H1 (cell line): Measurements from ENCODE around the gene CBLL1. TPM values are rescaled to one million over a fixed set of nuclear protein-coding genes. Genes with fewer than 3 reads are reported as not detected.

Experiments
- CTCF ChIA-PET: fragments of 300-600 bp; sonication (Branson Sonifier 250); formaldehyde crosslinking; loops from one replicate; lab custom pipeline; 2021; ENCODE audit not compliant: partially characterized antibody; lab: Charles Lee
- POLR2A ChIA-PET: fragments of 300-600 bp; sonication (Branson Sonifier 250); formaldehyde crosslinking; loops from one replicate; lab custom pipeline; 2021; ENCODE audit warnings: inconsistent platforms; ENCODE audit not compliant: partially characterized antibody; lab: Charles Lee
- DNase-seq, 2 experiments: peaks; one replicate each; pipeline versions ENCODE4 v3.0.0 to v3.0.0-alpha.2; 2010 to 2022; ENCODE audit warnings: low spot score in 2 of 2, low read depth in 1 of 2, mixed read lengths in 1 of 2
- FAIRE-seq: peaks from 2 replicates; lab custom pipeline; 2011; peaks lifted over from hg19 to GRCh38; lab: Jason Lieb, UNC
- H2AFZ ChIP-seq: 2 replicates; pipeline ENCODE4 v1.8.1; 2012; ENCODE audit warnings: low read length, inconsistent platforms
- H2AK5ac ChIP-seq: 2 replicates; pipeline ENCODE4 v1.6.1; 2013; ENCODE audit warnings: low read depth, low read length
- H2BK120ac ChIP-seq: replicated peaks from 2 replicates; pipeline ENCODE3; 2013; ENCODE audit warnings: low read depth, low read length, inconsistent platforms
- H2BK12ac ChIP-seq: 2 replicates; pipeline ENCODE4 v1.6.1; 2013; ENCODE audit warnings: low read depth, low read length
- H2BK15ac ChIP-seq: 2 replicates; pipeline ENCODE4 v1.6.1; 2013; ENCODE audit warnings: low read length
- H2BK20ac ChIP-seq: 2 replicates; pipeline ENCODE4 v1.6.1; 2013; ENCODE audit warnings: low read length
- H2BK5ac ChIP-seq: 2 replicates; pipeline ENCODE4 v1.6.1; 2013; ENCODE audit warnings: low read depth, low read length
- H3K14ac ChIP-seq: 2 replicates; pipeline ENCODE4 v1.6.1; 2013; ENCODE audit warnings: inconsistent platforms; ENCODE audit not compliant: insufficient read length
- H3K18ac ChIP-seq: 2 replicates; pipeline ENCODE4 v1.6.1; 2013; ENCODE audit warnings: low read length; ENCODE audit errors: extremely low read depth
- H3K23ac ChIP-seq: 2 replicates; pipeline ENCODE4 v1.6.1; 2013; ENCODE audit warnings: inconsistent platforms; ENCODE audit not compliant: insufficient read length
- H3K23me2 ChIP-seq: 2 replicates; pipeline ENCODE4 v1.6.1; 2013; ENCODE audit warnings: low read depth, low read length
- H3K27ac ChIP-seq: 2 replicates; pipeline ENCODE4 v1.6.1; 2011; ENCODE audit warnings: low read depth, low read length, inconsistent platforms
- H3K27me3 ChIP-seq, 4 experiments: replicated peaks in 1 of 4; 1 replicate in 1 of 4; 2 replicates in 3 of 4; pipeline versions ENCODE4 v1.6.1 to v1.8.1; 2011 to 2013; ENCODE audit warnings: low read length in 3 of 4, mild to moderate bottlenecking in 3 of 4, inconsistent platforms in 2 of 4, mixed read lengths in 2 of 4, moderate library complexity in 1 of 4; ENCODE audit not compliant: control insufficient read depth in 3 of 4, insufficient read depth in 3 of 4; ENCODE audit errors: extremely low read depth in 1 of 4
- H3K36me3 ChIP-seq, 4 experiments: 2 replicates each; pipeline versions ENCODE4 v1.6.1 to v1.8.1; 2011 to 2013; ENCODE audit warnings: mild to moderate bottlenecking in 4 of 4, low read length in 3 of 4, moderate library complexity in 2 of 4, control low read depth in 1 of 4, inconsistent platforms in 1 of 4; ENCODE audit not compliant: insufficient read depth in 4 of 4, control insufficient read depth in 2 of 4
- H3K4ac ChIP-seq: replicated peaks from 2 replicates; pipeline ENCODE3; 2013; ENCODE audit warnings: low read length, low read depth, mixed read lengths, inconsistent platforms; ENCODE audit not compliant: insufficient read length
- H3K4me1 ChIP-seq, 4 experiments: replicated peaks in 1 of 4; 1 replicate in 1 of 4; 2 replicates in 3 of 4; pipeline versions ENCODE4 v1.6.1 to v1.8.1; 2011 to 2013; ENCODE audit warnings: low read length in 3 of 4, inconsistent platforms in 2 of 4, mixed read lengths in 1 of 4; ENCODE audit not compliant: insufficient read depth in 4 of 4, control insufficient read depth in 3 of 4
- H3K4me2 ChIP-seq, 2 experiments: 2 replicates each; pipeline versions ENCODE4 v1.6.1 to v1.8.1; 2011 to 2013; ENCODE audit warnings: low read depth in 2 of 2, low read length in 2 of 2, control low read depth in 1 of 2, inconsistent platforms in 1 of 2, mild to moderate bottlenecking in 1 of 2; ENCODE audit not compliant: insufficient read depth in 1 of 2
- H3K4me3 ChIP-seq, 4 experiments: fragments of 200-600, 300-600 bp in 1 of 4; sonication (generic), shearing (Covaris generic), sonication (Bioruptor Twin) in 1 of 4; 2 replicates each; pipeline versions ENCODE4 v1.5.1 to v1.8.1; 2011 to 2016; ENCODE audit warnings: low read length in 4 of 4, low read depth in 3 of 4, control low read depth in 2 of 4, inconsistent platforms in 2 of 4, mild to moderate bottlenecking in 2 of 4, mixed read lengths in 1 of 4, moderate library complexity in 1 of 4; ENCODE audit not compliant: insufficient read depth in 2 of 4; ENCODE audit errors: extremely low read depth in 1 of 4
- H3K56ac ChIP-seq: replicated peaks from 2 replicates; pipeline ENCODE3; 2013; ENCODE audit warnings: low read depth, mild to moderate bottlenecking, mixed read lengths, low read length, inconsistent platforms; ENCODE audit not compliant: insufficient read length
- H3K79me1 ChIP-seq: 2 replicates; pipeline ENCODE4 v1.6.1; 2013; ENCODE audit warnings: low read depth, low read length, control low read depth
- H3K79me2 ChIP-seq, 2 experiments: 2 replicates each; pipeline versions ENCODE4 v1.6.1 to v1.8.1; 2012 to 2013; ENCODE audit warnings: low read length in 2 of 2, mild to moderate bottlenecking in 2 of 2, inconsistent platforms in 1 of 2; ENCODE audit not compliant: insufficient read depth in 2 of 2, control insufficient read depth in 1 of 2
- H3K9ac ChIP-seq, 4 experiments: replicated peaks in 1 of 4; 1 replicate in 1 of 4; 2 replicates in 3 of 4; pipeline versions ENCODE4 v1.6.1 to v1.8.1; 2011 to 2013; ENCODE audit warnings: low read depth in 3 of 4, low read length in 3 of 4, control low read depth in 2 of 4, mild to moderate bottlenecking in 2 of 4, moderate library complexity in 2 of 4, inconsistent platforms in 1 of 4; ENCODE audit errors: extremely low read depth in 1 of 4
- H3K9me3 ChIP-seq, 2 experiments: 2 replicates each; pipeline versions ENCODE4 v1.6.1 to v1.8.1; 2012 to 2013; ENCODE audit warnings: mild to moderate bottlenecking in 2 of 2, moderate library complexity in 2 of 2, control low read depth in 1 of 2, inconsistent platforms in 1 of 2, low read depth in 1 of 2, low read length in 1 of 2, mixed read lengths in 1 of 2; ENCODE audit not compliant: insufficient read depth in 2 of 2
- H4K20me1 ChIP-seq, 2 experiments: replicated peaks in 1 of 2; 2 replicates each; pipeline versions ENCODE3 to v1.8.1; 2011 to 2013; ENCODE audit warnings: inconsistent platforms in 2 of 2, low read length in 2 of 2, mild to moderate bottlenecking in 1 of 2; ENCODE audit not compliant: insufficient read depth in 2 of 2, control insufficient read depth in 1 of 2
- H4K5ac ChIP-seq: 2 replicates; pipeline ENCODE4 v1.6.1; 2013; ENCODE audit warnings: low read length, low read depth, mixed read lengths, inconsistent platforms; ENCODE audit not compliant: insufficient read length
- H4K8ac ChIP-seq: 2 replicates; pipeline ENCODE4 v1.8.0; 2013; ENCODE audit warnings: mild to moderate bottlenecking, moderate library complexity, low read length, inconsistent platforms; ENCODE audit not compliant: insufficient read depth; ENCODE audit errors: extremely low read depth
- H4K91ac ChIP-seq: replicated peaks from 2 replicates; pipeline ENCODE3; 2013; ENCODE audit warnings: low read length, mixed read lengths, inconsistent platforms; ENCODE audit not compliant: insufficient read length
- ATF2 ChIP-seq: IDR thresholded peaks from 2 replicates; pipeline ENCODE4 v1.6.1; 2012; ENCODE audit warnings: low read length, inconsistent platforms
- CTBP2 ChIP-seq: IDR thresholded peaks from 2 replicates; pipeline ENCODE4 v1.7.0; 2011; ENCODE audit warnings: borderline replicate concordance, mild to moderate bottlenecking, moderate library complexity, mixed read lengths, low read length; ENCODE audit not compliant: insufficient read depth, insufficient read length
- HDAC6 ChIP-seq: IDR thresholded peaks from one replicate; pipeline ENCODE4 v1.7.1; 2012; ENCODE audit warnings: low read depth, mild to moderate bottlenecking, inconsistent platforms, low read length, moderate library complexity
- RBBP5 ChIP-seq: IDR thresholded peaks from 2 replicates; pipeline ENCODE4 v1.7.1; 2012; ENCODE audit warnings: low read depth, mild to moderate bottlenecking, inconsistent platforms, low read length, moderate library complexity, borderline replicate concordance
- SIRT6 ChIP-seq: IDR thresholded peaks from one replicate; pipeline ENCODE4 v1.7.1; 2012; ENCODE audit warnings: low read length, inconsistent platforms
- SP4 ChIP-seq: IDR thresholded peaks from 2 replicates; pipeline ENCODE4 v1.6.1; 2012; ENCODE audit warnings: low read length, inconsistent platforms
- WGBS, 2 experiments: shearing (Covaris generic) in 1 of 2; methylation state at CpG; one replicate each; pipeline versions ENCODE4 v1.1.6 to v1.1.7; 2013 to 2015; ENCODE audit warnings: low lambda C conversion rate in 2 of 2, mixed read lengths in 2 of 2, inconsistent platforms in 1 of 2, low coverage in 1 of 2, missing lambda C conversion rate in 1 of 2; ENCODE audit not compliant: insufficient replicate concordance in 2 of 2, insufficient coverage in 1 of 2, insufficient read length in 1 of 2; ENCODE audit errors: extremely low coverage in 1 of 2, missing lambda C conversion rate in 1 of 2; 5-methylcytosine and 5-hydroxymethylcytosine counted together
- polyA plus RNA-seq, 7 experiments: library from polyadenylated mRNA; depleted of rRNA in 3 of 7; stranded (reverse) in 5 of 7; unstranded in 2 of 7; fragments of >200 nt in 5 of 7; fragments of 200-250 nt in 2 of 7; gene quantifications; 1 replicate in 5 of 7; 2 replicates in 1 of 7; 4 replicates in 1 of 7; pipeline versions ENCODE4 v1.2.1 to v1.2.3, GENCODE V29; 2011 to 2013; ENCODE audit warnings: missing spikeins in 2 of 7, mixed read lengths in 2 of 7
- total RNA-seq: library from RNA; stranded (reverse); fragmentation: NEBNext Ultra II Directional; extraction: Animal tissue kit (Norgen Biotek cat#: 25700); gene quantifications from 2 replicates; pipeline ENCODE4 v1.2.1, GENCODE V29; 2021

CBLL1 gene
- total and polyA plus RNA-seq, 2 of the 8 experiments (the other 6 are each of a cell fraction or from before 2014, with no cell fraction given): 27.0 to 34.0 TPM

DNA sequence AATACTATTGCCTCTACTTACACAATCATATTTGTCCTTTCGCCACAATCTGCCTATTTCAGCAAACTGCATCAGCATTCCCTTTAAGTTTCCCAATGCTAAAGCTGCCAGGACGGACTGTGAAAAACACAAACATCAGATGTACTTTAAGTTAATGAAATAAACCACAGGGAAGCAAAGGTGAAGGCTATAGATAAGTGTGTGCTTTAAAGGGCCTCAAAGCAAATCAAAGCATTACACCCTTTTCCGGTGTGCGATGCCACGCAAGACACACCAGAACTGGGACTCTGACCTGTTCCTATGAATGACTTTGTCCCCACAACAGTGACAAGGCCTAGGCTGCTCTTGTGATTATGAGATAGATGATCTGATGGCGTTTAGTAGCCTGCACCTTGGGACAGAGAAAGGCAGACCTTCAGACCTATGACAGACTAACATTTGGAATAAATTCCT, 35.7 kb downstream of the CBLL1 start:
- Histone ChIP-seq H2BK120ac (no peak overlapping the region), H4K20me1 (no peaks in the 10 kb centered on the region), H4K5ac (no peak overlapping the region), H3K79me1 (no peaks in the 10 kb centered on the region), H2BK15ac (no peak overlapping the region), H3K36me3 (no peaks in the 10 kb centered on the region), H3K4me2 (no peak overlapping the region), H2BK5ac (no peak overlapping the region), H3K18ac (no peak overlapping the region), H3K4me3 (no peak overlapping the region), H2BK20ac (no peak overlapping the region), H2AFZ (no peak overlapping the region), H3K9ac (no peak overlapping the region), H3K9me3 (no peaks in the 10 kb centered on the region), H4K8ac (no peak overlapping the region), H3K23ac (no peak overlapping the region), H3K27ac (no peak overlapping the region), H3K27me3 (no peaks in the 10 kb centered on the region; a peak in 1 of 7 replicates), H3K4ac (no peak overlapping the region), H3K56ac (no peak overlapping the region), H4K91ac (no peak overlapping the region), H3K4me1 (no peaks in the 10 kb centered on the region), H3K23me2 (no peaks in the 10 kb centered on the region), H2BK12ac (no peak overlapping the region), H3K14ac (no peak overlapping the region), H3K79me2 (no peaks in the 10 kb centered on the region), H2AK5ac (no peak overlapping the region)
- ChIA-PET CTCF (interaction anchor here (1.0 to 2.9 kb wide), 3 partner anchors 95 to 334 kb away, joined by 3 to 9 read pairs (median 4); no protein-coding TSS in a partner anchor), POLR2A (no interaction called here)
- no peak for FAIRE-seq
- 80% methylated on average over 6 of the region's 6 CpGs; no CpG with 5 or more reads in 1 of the 2 experiments for WGBS, 2 experiments
- DNase-seq: no peak
- TF ChIP-seq SP4 (no peak), HDAC6 (no peak), ATF2 (no peak), CTBP2 (no peak), SIRT6 (no peak), RBBP5 (no peak)
